PC-3 (cell line): ENCODE measurements around the gene RASA4B. TPM values are rescaled to one million over a fixed set of nuclear protein-coding genes. Genes with fewer than 3 reads are reported as not detected.
"Not testable (repeated sequence)": the region's sequence is repeated elsewhere in the genome, so short reads cannot be mapped to it uniquely, and the experiment has no call there.

ENCODE experiments used
- ATAC-seq: fragments of 200-7000 bp; cut with Tn5 transposase; 2 replicates; pipeline ENCODE4 v1.9.1; 2020; ENCODE audit warnings: mild to moderate bottlenecking, moderate library complexity
- BruUV-seq: library from RNA; stranded (reverse); fragments of 400-500 nt; replicated peaks from 2 replicates; lab custom pipeline; 2021; lab: Mats Ljungman, UMichigan
- CTCF ChIA-PET: fragments of 300-600 bp; sonication (Branson Sonifier 250); formaldehyde crosslinking; loops from one replicate; lab custom pipeline; 2022; ENCODE audit warnings: antibody characterized with exemption; lab: Charles Lee
- POLR2A ChIA-PET: fragments of 300-600 bp; sonication (Branson Sonifier 250); formaldehyde crosslinking; loops from one replicate; lab custom pipeline; 2022; ENCODE audit warnings: antibody characterized with exemption; ENCODE audit not compliant: unreplicated experiment; lab: Charles Lee
- DNase-seq: peaks from one replicate; pipeline ENCODE4 v3.0.0-alpha.2; 2015
- H2AFZ ChIP-seq: fragments of 300-600 bp; sonication (generic); 2 replicates; pipeline ENCODE4 v1.6.0; 2016; ENCODE audit warnings: antibody characterized with exemption, low read length
- H3F3A ChIP-seq: fragments of 300-600 bp; sonication (generic); one replicate; pipeline ENCODE4 v1.6.0; 2017; ENCODE audit warnings: antibody characterized with exemption, low read length, control low read depth, mild to moderate bottlenecking; ENCODE audit not compliant: unreplicated experiment
- H3K27ac ChIP-seq: fragments of 300-600 bp; sonication (generic); 2 replicates; pipeline ENCODE4 v1.5.1; 2016; ENCODE audit warnings: mild to moderate bottlenecking, low read length
- H3K27me3 ChIP-seq: fragments of 300-600 bp; sonication (generic); 2 replicates; pipeline ENCODE4 v1.6.1; 2016; ENCODE audit warnings: low read length, mixed read lengths
- H3K36me3 ChIP-seq: fragments of 300-600 bp; sonication (generic); 2 replicates; pipeline ENCODE4 v1.6.1; 2016; ENCODE audit warnings: low read depth, mixed run types, low read length, mixed read lengths
- H3K4me1 ChIP-seq: fragments of 300-600 bp; sonication (generic); 2 replicates; pipeline ENCODE4 v1.5.1; 2016; ENCODE audit warnings: low read length; ENCODE audit not compliant: insufficient read depth
- H3K4me2 ChIP-seq: fragments of 300-600 bp; sonication (generic); 2 replicates; pipeline ENCODE4 v1.6.0; 2016; ENCODE audit warnings: low read length
- H3K4me3 ChIP-seq: fragments of 300-600 bp; sonication (generic); 2 replicates; pipeline ENCODE4 v1.5.1; 2016; ENCODE audit warnings: mild to moderate bottlenecking, low read length, mixed read lengths
- H3K79me2 ChIP-seq: fragments of 300-600 bp; sonication (generic); 2 replicates; pipeline ENCODE4 v1.6.1; 2017; ENCODE audit warnings: low read length, mixed read lengths
- H3K9ac ChIP-seq: fragments of 300-600 bp; sonication (generic); 2 replicates; pipeline ENCODE4 v1.6.0; 2016; ENCODE audit warnings: mild to moderate bottlenecking, low read length
- H3K9me2 ChIP-seq: fragments of 300-600 bp; sonication (generic); replicated peaks from 2 replicates; pipeline ENCODE4 v1.6.1; 2016; ENCODE audit warnings: mixed run types, low read length, mixed read lengths
- H3K9me3 ChIP-seq: fragments of 300-600 bp; sonication (generic); 2 replicates; pipeline ENCODE4 v1.6.1; 2016; ENCODE audit warnings: low read length, mixed read lengths
- H4K20me1 ChIP-seq: fragments of 300-600 bp; sonication (generic); 2 replicates; pipeline ENCODE4 v1.6.1; 2016; ENCODE audit warnings: low read length, mixed read lengths
- EZH2 ChIP-seq: fragments of 300-600 bp; sonication (generic); IDR thresholded peaks from one replicate; pipeline ENCODE4 v1.6.1; 2017; ENCODE audit warnings: antibody characterized with exemption, mild to moderate bottlenecking, low read length; ENCODE audit not compliant: unreplicated experiment
- EZH2phosphoT487 ChIP-seq: fragments of 300-600 bp; sonication (generic); IDR thresholded peaks from 2 replicates; pipeline ENCODE4 v1.6.1; 2018; ENCODE audit warnings: mild to moderate bottlenecking, antibody characterized with exemption, low read length, borderline replicate concordance
- intact Hi-C: fragments of 100-400 bp; cut with micrococcal nuclease; formaldehyde crosslinking; loops from 2 replicates; pipeline ENCODE4 v1.9.0; 2023
- total RNA-seq: library from RNA; depleted of rRNA; stranded (reverse); fragments of >200 nt; gene quantifications from 2 replicates; pipeline ENCODE4 v1.2.3, GENCODE V29; 2014
- TF ChIP-seq, protein P1 (sequence below): fragments of 300-600 bp; sonication (generic); conservative IDR thresholded peaks from 2 replicates; pipeline ENCODE4 v1.5.1; 2017; ENCODE audit warnings: antibody characterized with exemption, low read depth, mild to moderate bottlenecking, low read length

RASA4B gene
- total RNA-seq, 1 experiment from 2014 or later, result 10.2 TPM

DNA sequence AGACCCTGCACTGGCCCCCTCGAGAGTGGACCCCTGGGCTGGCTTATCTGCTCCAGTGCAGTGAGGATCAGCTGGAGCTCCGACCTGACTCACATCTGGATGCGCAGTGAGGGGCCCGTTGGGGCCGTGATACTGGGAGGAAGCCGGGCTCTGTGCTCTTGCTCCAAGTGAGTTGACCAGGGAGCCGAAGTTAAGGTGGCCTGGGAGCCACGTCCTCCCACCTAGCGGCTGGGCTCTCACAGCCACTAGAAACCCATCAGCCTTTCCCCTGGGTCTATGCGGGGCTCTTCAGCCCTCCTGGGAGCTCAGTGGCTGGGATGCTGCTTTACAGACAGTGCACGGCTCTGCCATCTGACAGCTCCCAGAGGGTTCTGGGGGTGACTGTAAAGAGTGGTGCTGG lies 62.0 kb downstream of the RASA4B start:
- Histone ChIP-seq H3K9me2 (no peaks in the 10 kb centered on the region), H3K4me2 (no peak overlapping the region), H3K79me2 (no peaks in the 10 kb centered on the region), H3K27me3 (no peaks in the 10 kb centered on the region), H3K9ac (no peak overlapping the region), H3F3A (no peaks in the 10 kb centered on the region), H3K4me1 (peaks cover 6% of the 10 kb centered on the region; the same call in 1 of the 2 replicates), H4K20me1 (no peaks in the 10 kb centered on the region), H3K36me3 (0 out of 2 replicates have a peak, but pooled peaks cover 3% of the 10 kb centered on the region), H2AFZ (no peak overlapping the region), H3K27ac (no peak overlapping the region), H3K9me3 (no peaks in the 10 kb centered on the region), H3K4me3 (no peak overlapping the region)
- ChIA-PET CTCF (interaction anchor here (1.2 kb wide), 1 partner anchor 51 kb away, joined by 3 read pairs; no protein-coding TSS in a partner anchor), POLR2A (no interaction called here)
- TF ChIP-seq, protein P1, sequence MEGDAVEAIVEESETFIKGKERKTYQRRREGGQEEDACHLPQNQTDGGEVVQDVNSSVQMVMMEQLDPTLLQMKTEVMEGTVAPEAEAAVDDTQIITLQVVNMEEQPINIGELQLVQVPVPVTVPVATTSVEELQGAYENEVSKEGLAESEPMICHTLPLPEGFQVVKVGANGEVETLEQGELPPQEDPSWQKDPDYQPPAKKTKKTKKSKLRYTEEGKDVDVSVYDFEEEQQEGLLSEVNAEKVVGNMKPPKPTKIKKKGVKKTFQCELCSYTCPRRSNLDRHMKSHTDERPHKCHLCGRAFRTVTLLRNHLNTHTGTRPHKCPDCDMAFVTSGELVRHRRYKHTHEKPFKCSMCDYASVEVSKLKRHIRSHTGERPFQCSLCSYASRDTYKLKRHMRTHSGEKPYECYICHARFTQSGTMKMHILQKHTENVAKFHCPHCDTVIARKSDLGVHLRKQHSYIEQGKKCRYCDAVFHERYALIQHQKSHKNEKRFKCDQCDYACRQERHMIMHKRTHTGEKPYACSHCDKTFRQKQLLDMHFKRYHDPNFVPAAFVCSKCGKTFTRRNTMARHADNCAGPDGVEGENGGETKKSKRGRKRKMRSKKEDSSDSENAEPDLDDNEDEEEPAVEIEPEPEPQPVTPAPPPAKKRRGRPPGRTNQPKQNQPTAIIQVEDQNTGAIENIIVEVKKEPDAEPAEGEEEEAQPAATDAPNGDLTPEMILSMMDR, result no peak
- TF ChIP-seq EZH2, result no peak
- intact Hi-C loops, result no loop called here
- no peak for DNase-seq
- ATAC-seq, result no peak
- no TSS peak for BruUV-seq

DNA sequence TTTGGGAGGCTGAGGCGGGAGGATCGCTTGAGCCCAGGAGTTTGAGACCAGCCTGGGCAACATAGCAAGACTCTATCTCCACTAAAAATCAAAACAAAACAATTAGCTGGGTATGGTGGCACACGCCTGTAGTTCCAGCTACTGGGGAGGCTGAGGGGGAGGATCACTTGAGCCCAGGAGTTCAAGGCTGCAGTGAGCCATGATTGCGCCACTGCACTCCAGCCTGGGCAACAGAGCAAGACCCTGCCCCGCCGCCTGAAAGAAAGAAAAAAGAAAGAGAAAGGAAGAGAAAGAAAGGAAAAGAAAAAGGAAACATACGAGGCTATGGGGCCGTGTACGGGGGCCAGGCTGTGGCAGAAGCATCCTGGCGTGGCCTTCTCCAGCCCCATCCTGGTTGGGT lies 62.6 kb downstream of the RASA4B start:
- H3K27me3 ChIP-seq, H3K27ac ChIP-seq, H3K4me1 ChIP-seq, H3K9ac ChIP-seq, H3K79me2 ChIP-seq, BruUV-seq, H3K9me2 ChIP-seq, DNase-seq, ATAC-seq, CTCF ChIA-PET, H3K4me2 ChIP-seq, H3K36me3 ChIP-seq, H2AFZ ChIP-seq, H3K9me3 ChIP-seq, POLR2A ChIA-PET, H4K20me1 ChIP-seq, H3K4me3 ChIP-seq, H3F3A ChIP-seq: not testable (repeated sequence)
- intact Hi-C loops, result loop anchor here (5.0 kb wide), 2 partner anchors 43 to 58 kb away; partner anchors contain the start of gene PRKRIP1

DNA sequence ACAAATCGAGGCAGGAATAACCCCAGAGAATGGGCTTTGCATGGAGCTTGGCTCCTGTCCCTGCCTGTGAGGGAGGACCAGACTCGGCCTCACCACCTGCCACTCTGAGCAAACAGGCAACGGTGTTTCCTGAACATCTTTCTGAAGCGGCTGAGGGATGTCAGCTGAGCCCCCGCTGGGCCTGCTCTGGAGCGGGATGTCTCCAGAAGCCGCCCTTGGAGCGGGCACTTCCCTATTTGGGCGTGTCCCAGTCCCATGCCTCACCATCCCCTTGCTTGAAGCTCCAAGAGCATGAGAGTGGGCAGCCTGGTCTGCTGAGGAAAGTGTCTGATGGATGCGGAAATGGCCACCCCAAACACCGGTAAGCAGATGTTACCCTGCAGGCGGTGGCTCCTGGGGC lies 63.1 kb downstream of the RASA4B start:
- no TSS peak for BruUV-seq
- CTCF ChIA-PET, result no interaction called here
- no peak overlapping the region for H3K9ac ChIP-seq
- no peak overlapping the region for H3K27ac ChIP-seq
- intact Hi-C loops, result loop anchor here (5.0 kb wide), 2 partner anchors 42 to 57 kb away; partner anchors contain the start of gene PRKRIP1
- peaks cover 6% of the 10 kb centered on the region; the same call in 1 of the 2 replicates for H3K4me1 ChIP-seq
- H4K20me1 ChIP-seq, result no peaks in the 10 kb centered on the region
- ATAC-seq (no peak), DNase-seq (no peak)
- H3F3A ChIP-seq, result no peaks in the 10 kb centered on the region
- H3K9me2 ChIP-seq, result no peaks in the 10 kb centered on the region
- TF ChIP-seq EZH2, result no peak
- TF ChIP-seq, protein P1, result no peak
- no peak for TF ChIP-seq EZH2phosphoT487
- H3K4me2 ChIP-seq, result no peak overlapping the region
- H3K79me2 ChIP-seq, result no peaks in the 10 kb centered on the region
- no peaks in the 10 kb centered on the region for H3K9me3 ChIP-seq
- 0 out of 2 replicates have a peak, but pooled peaks cover 3% of the 10 kb centered on the region for H3K36me3 ChIP-seq
- no peaks in the 10 kb centered on the region for H3K27me3 ChIP-seq
- POLR2A ChIA-PET, result no interaction called here
- no peak overlapping the region for H3K4me3 ChIP-seq
- H2AFZ ChIP-seq, result no peak overlapping the region
